ENCODE data around the gene WSB2. TPM values are rescaled to one million over a fixed set of nuclear protein-coding genes. Genes with fewer than 3 reads are reported as not detected.

Gene WSB2
- total RNA-seq, 3 donors from 2014 or later: 103 to 159 (median 119) TPM

DNA sequence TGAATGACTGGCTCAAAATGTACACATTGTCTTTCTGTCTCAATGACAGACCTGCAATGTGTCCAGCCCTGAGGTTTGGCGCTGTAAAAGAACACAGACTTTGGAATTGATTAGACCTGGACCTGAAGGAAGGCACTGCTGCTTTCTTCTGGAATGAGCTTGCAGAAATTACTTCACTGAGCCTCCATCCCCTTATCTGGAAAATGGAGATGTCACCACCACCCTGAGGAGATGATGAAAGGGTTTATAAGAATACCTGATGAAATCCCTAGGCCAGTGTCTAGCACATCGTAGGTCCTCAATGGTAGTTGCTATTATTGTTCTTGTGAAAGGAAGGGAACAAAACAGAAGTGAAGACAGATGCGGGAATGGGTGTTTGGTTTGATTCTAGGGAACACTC is 9.7 kb upstream of the WSB2 start:
- H3K4me3 ChIP-seq: no peak overlapping the region
- H3K9me3 ChIP-seq: no peaks in the 10 kb centered on the region
- no peak for TF ChIP-seq CTCF (IDR thresholded peaks at IDR 0.05)
- intact Hi-C loops (cut with DNase I, micrococcal nuclease): no loop called here
- H3K36me3 ChIP-seq (ENCODE audit: low read depth): no peaks in the 10 kb centered on the region
- DNase-seq (no peak), ATAC-seq (no peak)
- H3K4me1 ChIP-seq (ENCODE audit: low read depth): no peaks in the 10 kb centered on the region

DNA sequence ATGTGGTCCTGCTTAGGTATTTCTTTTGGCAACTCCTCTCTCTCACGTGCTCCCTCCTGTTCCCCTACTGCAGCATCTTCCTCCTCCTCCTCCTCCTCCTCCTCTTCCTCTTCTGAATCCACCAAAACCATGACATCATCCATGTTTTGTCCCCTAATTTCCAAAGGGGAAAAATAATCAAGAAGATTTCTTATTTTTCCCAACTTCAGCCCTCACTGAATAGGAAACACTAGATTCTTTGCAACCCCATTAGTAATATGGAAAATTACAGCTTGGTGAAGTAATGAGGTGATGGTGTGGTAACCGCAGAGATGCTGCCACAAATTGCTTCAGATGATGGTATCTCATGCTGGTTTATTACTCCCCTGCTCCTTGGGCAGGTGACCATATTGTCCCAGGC is 7.5 kb upstream of the WSB2 start:
- Histone ChIP-seq H3K36me3 (ENCODE audit: low read depth) (no peaks in the 10 kb centered on the region), H3K9me3 (no peaks in the 10 kb centered on the region), H3K4me1 (ENCODE audit: low read depth) (peaks cover 4% of the 10 kb centered on the region), H3K4me3 (no peak overlapping the region)
- ATAC-seq: no peak
- intact Hi-C loops (cut with DNase I, micrococcal nuclease): no loop called here
- DNase-seq: no peak
- TF ChIP-seq CTCF (IDR thresholded peaks at IDR 0.05): no peak

DNA sequence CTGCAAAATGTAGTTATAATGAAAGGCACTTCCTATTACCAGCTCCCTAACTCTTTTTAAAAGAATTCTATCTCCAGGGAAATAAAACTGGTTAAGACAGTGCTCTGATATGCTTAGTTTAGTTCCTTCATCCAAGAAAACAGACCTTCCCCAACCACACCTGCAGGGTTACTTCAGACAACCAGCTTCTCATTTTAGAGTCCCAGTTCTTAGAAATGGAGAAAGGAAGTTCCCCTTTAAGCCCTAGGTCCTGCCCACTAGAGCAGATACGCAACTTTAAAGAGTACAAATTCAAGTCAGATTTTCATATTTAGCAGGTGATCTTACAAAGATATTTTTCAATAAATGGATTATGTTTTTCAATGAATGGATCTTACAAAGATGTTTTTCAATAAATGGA is 4.4 kb upstream of the WSB2 start:
- ATAC-seq: no peak
- TF ChIP-seq CTCF (IDR thresholded peaks at IDR 0.05): no peak
- no peaks in the 10 kb centered on the region for H3K9me3 ChIP-seq
- H3K36me3 ChIP-seq (ENCODE audit: low read depth): no peaks in the 10 kb centered on the region
- no peak for DNase-seq
- intact Hi-C loops (cut with DNase I, micrococcal nuclease): no loop called here
- no peak overlapping the region for H3K4me3 ChIP-seq
- H3K4me1 ChIP-seq (ENCODE audit: low read depth): peaks cover 12% of the 10 kb centered on the region

- Histone ChIP-seq H3K36me3 (ENCODE audit: low read depth) (no peaks in the 10 kb centered on the region), H3K4me3 (no peak overlapping the region), H3K4me1 (ENCODE audit: low read depth) (peaks cover 17% of the 10 kb centered on the region), H3K9me3 (no peaks in the 10 kb centered on the region)
- no peak for DNase-seq
- intact Hi-C loops (cut with DNase I, micrococcal nuclease): no loop called here
- no peak for TF ChIP-seq CTCF (IDR thresholded peaks at IDR 0.05)
- no peak for ATAC-seq
Observed at GRCh38 chr12:118064608-118065007, 3.6 kb upstream of the WSB2 start.

DNA sequence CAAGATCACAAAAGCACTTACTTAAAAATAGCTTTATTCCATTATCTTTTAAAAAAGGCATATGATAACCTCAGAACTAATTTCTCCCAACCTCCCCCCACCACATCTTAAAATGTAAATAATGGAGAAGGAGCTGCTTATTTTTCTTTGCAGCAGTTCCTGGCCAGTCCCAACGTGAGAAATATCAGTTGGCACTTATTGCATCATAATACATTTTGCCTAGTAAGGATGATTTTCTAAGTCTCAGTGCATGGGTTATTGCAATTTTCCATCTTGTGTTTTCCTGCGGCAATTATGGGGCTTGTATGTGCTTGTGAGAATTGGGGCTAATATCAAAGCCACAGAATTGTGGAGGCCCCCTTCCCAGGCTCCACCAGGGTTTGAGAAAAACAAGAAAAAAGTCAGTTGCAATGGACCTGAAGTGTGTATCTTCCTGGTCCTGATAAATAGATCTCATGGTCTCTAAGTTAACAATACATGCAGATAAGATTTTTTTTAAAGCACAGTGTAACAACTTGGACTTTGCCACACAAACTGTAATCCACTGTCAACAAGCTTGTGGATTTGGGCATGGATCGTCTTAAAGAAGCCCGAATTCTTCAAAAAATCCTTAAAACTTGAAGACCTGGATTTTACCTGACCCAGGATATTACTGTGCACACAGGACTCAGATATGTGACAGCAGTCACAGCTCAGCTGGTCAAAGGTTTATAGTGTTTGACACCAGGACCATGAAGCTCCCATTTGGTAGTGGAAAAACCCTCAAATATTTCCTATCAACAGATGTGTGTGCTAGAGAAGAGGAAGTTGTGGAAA is 2.8 kb upstream of the WSB2 start:
- H3K4me1 ChIP-seq (ENCODE audit: low read depth): peaks cover 23% of the 10 kb centered on the region
- ATAC-seq: peak; percentile 43
- DNase-seq: peak in 1 of 3 donors; percentile 28
- no peaks in the 10 kb centered on the region for H3K9me3 ChIP-seq
- no peak for TF ChIP-seq CTCF (IDR thresholded peaks at IDR 0.05)
- no peaks in the 10 kb centered on the region for H3K36me3 ChIP-seq (ENCODE audit: low read depth)
- H3K4me3 ChIP-seq: no peak overlapping the region
- intact Hi-C loops (cut with DNase I, micrococcal nuclease): no loop called here

Data from mucosa of descending colon (tissue), 3 donors.